Cardiac fibroblast (primary cell): ENCODE data around the gene ANKRD13D.

ENCODE experiments used
- DNase-seq, 2 donors: peaks; one replicate each; pipeline versions ENCODE4 v3.0.0 to v3.0.0-alpha.2; 2010; ENCODE audit warnings: low read depth in 2 of 2
- H3K4me3 ChIP-seq, 2 donors: replicated peaks in 1 of 2; 1 replicate in 1 of 2; 2 replicates in 1 of 2; pipeline ENCODE4 v1.5.1; 2011; ENCODE audit warnings: low read depth in 2 of 2, low read length in 2 of 2, mild to moderate bottlenecking in 2 of 2, moderate library complexity in 1 of 2
- TF ChIP-seq, protein P1 (sequence below): IDR thresholded peaks from one replicate; pipeline ENCODE4 v1.5.1; 2011; ENCODE audit warnings: low read depth, mild to moderate bottlenecking, low read length, inconsistent platforms

ANKRD13D gene

DNA sequence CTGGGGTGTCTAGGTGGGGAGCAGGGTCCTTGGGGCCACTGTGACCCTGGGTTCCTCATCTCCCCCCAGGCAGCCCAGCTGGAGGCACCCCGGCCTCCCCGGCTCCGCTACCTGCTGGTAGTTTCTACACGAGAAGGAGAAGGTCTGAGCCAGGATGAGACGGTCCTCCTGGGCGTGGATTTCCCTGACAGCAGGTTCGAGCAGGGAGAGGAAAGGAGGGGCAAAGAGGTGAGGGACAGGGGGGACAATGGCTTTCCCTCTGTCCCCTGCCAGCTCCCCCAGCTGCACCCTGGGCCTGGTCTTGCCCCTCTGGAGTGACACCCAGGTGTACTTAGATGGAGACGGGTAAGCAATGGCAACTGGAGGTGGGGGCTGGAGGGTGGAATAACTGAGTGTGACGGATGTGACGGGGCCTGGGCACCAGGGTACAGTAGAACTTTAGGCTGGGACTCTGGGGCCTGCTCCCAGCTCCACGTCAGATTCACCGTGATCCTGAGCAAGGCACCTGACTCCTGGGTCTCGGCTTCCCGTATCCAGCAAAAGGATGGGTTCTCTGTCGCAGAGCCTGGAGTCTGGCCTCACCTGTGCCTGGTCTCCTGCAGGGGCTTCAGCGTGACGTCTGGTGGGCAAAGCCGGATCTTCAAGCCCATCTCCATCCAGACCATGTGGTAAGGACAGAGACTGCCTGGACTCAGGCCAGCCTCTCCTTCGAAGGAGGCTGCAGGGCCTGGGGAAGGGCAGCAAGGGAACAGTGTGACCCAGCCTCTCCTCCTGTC lies 17.9 kb downstream of the ANKRD13D start:
- H3K4me3 ChIP-seq = no peak overlapping the region
- no peak for DNase-seq
- TF ChIP-seq, protein P1, sequence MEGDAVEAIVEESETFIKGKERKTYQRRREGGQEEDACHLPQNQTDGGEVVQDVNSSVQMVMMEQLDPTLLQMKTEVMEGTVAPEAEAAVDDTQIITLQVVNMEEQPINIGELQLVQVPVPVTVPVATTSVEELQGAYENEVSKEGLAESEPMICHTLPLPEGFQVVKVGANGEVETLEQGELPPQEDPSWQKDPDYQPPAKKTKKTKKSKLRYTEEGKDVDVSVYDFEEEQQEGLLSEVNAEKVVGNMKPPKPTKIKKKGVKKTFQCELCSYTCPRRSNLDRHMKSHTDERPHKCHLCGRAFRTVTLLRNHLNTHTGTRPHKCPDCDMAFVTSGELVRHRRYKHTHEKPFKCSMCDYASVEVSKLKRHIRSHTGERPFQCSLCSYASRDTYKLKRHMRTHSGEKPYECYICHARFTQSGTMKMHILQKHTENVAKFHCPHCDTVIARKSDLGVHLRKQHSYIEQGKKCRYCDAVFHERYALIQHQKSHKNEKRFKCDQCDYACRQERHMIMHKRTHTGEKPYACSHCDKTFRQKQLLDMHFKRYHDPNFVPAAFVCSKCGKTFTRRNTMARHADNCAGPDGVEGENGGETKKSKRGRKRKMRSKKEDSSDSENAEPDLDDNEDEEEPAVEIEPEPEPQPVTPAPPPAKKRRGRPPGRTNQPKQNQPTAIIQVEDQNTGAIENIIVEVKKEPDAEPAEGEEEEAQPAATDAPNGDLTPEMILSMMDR = no peak

DNA sequence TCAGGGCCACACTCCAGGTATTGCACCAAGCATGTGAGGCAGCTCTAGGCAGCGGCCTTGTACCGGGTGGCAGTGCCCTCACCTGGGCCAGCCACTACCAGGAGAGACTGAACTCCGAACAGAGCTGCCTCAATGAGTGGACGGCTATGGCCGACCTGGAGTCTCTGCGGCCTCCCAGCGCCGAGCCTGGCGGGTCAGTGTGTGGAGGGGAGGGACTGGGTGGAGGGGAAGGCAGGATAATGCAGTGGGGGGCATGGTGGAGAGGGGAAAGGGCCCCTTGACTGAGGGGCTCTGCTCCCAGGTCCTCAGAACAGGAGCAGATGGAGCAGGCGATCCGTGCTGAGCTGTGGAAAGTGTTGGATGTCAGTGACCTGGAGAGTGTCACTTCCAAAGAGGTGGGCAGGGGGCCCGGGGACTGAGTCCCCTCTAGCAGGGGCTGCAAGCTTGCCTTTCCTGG lies 18.5 kb downstream of the ANKRD13D start:
- DNase-seq = no peak
- H3K4me3 ChIP-seq = no peak overlapping the region
- TF ChIP-seq, protein P1 = no peak

DNA sequence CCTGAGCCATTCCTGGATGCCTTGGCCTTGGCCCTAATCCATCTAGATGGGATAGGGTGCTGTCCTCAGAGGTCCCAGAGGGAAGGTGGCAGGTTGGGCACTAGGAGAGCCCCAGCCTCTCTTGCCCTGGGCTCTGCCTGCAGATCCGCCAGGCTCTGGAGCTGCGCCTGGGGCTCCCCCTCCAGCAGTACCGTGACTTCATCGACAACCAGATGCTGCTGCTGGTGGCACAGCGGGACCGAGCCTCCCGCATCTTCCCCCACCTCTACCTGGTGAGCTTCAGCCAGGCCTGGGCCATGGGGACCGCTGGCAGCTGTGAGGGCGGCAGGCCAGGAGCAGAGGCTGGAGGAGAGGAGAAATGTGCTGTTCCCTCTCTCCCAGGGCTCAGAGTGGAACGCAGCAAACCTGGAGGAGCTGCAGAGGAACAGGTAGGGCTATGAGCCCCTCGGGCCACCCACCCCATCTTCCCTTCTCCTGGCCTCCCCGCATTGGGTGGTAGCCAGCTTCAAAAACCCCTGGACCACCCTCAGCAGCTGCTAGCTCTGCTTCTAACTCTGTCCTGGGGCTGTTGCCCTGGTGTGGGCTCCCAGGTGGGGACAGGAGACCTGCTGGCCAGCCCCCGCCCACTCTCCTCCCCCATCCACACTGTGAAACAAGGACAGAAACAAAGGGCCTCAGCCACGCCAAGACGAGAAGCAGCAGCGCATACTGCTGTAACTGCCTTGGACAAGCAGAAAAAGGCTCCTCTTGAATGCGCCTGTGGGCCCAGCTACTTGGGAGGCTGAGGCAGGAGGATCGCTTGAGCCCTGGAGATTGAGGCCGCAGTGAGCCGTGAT lies 19.1 kb downstream of the ANKRD13D start:
- TF ChIP-seq, protein P1 = no peak
- DNase-seq = no peak
- H3K4me3 ChIP-seq = no peak overlapping the region

DNA sequence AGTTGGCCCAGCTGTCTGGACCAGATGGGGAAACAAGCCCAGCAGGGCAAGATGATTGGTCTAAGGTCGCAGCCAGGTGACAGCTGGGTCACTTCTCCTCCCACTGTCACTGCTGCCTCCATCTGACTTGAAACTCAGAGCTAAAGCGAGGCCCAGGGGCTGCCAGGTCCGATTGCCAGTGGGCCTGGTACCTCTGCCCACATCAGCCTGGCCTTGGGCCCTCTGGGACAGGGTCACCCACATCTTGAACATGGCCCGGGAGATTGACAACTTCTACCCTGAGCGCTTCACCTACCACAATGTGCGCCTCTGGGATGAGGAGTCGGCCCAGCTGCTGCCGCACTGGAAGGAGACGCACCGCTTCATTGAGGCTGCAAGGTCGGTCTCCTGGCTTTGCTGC lies 20.1 kb downstream of the ANKRD13D start:
- no peak overlapping the region for H3K4me3 ChIP-seq
- TF ChIP-seq, protein P1 = no peak
- no peak for DNase-seq

DNA sequence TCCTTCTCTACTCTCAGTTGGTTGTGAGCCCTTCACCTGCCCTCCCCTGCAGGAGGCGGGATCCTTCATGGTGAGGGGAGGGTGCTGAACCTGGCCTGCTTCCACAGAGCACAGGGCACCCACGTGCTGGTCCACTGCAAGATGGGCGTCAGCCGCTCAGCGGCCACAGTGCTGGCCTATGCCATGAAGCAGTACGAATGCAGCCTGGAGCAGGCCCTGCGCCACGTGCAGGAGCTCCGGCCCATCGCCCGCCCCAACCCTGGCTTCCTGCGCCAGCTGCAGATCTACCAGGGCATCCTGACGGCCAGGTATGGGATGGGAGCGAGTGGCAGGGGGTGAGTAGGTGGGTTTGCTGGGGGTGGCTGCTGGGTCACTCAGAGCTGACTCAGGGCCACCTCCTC lies 20.6 kb downstream of the ANKRD13D start:
- no peak overlapping the region for H3K4me3 ChIP-seq
- DNase-seq = no peak
- TF ChIP-seq, protein P1 = no peak

DNA sequence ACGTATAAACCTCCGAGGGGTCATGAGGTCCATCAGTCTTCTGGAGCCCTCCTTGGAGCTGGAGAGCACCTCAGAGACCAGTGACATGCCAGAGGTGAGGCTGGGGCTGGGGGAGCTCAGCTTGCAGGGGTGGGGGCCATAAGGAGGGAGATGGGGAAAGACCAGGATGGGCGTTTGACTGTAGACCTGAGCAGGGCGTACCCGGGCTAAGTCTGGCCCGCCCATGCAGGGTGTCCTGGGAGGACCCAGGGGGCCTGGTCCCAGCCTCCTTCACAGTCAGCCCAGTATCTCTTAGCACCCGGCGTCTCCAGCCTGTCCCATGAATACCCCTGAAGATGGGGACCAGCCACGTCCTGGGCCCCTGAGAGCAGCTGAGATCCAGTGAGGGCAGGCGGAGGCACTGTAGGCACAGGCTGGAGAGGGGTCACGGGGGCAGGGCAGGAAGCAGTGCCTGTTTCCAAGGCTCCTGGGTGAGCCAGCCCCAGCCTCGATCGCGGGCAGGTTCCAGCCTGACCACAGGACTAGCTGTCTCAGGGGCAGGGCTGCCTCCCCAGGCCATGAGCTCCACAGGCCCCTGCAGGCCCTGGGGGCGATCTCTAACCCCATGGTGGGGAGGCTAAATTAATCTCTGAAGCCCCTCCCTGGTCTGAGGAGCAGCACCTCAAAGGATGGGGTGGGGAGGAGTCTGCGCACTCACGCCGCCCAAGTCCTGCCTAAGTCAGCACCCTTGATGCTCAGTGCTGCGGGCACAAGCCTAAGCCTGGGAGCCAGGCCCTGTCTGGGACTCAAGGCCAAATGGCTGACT lies 21.3 kb downstream of the ANKRD13D start:
- H3K4me3 ChIP-seq = no peak overlapping the region
- TF ChIP-seq, protein P1 = no peak
- no peak for DNase-seq
